ENCODE measurements around the gene MYL12A.

The MYL12A gene

GRCh38 chr18:3284501-3284900 is 36.9 kb downstream of the MYL12A start:
- DNase-seq, result no peak

- DNase-seq, result no peak
These were observed 38.6 kb downstream of the MYL12A start for GRCh38 chr18:3286159-3286558.

DNA sequence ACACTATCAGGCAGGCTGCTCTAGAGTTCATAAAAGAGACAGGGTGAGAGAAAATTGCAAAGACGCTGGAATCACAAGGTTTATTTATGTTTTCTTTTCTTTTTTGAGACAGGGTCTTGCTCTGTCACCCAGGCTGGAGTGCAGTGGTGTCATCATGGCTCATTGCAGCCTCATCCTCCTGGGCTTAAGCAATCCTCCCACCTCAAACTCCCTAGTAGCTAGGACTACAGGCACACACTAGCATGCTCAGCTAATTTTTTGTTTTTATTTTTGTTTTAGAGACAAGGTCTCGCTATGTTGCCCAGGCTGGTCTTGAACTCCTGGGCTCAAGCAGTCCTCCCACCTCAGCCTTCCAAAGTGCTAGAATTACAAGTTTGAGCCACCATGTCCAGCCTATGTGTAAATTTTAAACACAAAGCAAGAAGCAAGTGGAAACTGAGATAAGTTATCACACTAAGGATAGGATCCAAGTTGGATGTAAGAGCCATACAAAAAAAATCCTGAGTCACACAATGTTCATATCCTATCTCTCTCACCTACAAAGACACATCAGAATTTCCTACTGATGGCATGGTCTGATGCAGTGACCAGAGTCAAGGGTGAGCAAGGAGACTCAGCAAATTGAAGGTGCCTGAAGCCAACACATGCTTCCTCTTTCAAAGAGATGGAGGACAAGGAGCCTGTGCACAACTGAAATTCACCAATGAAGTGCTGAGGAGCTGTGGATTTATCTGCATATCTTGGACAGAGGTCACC is 45.8 kb downstream of the MYL12A start:
- DNase-seq, result no peak

- no peak for DNase-seq
These were observed 47.0 kb downstream of the MYL12A start for GRCh38 chr18:3294435-3295080.

DNA sequence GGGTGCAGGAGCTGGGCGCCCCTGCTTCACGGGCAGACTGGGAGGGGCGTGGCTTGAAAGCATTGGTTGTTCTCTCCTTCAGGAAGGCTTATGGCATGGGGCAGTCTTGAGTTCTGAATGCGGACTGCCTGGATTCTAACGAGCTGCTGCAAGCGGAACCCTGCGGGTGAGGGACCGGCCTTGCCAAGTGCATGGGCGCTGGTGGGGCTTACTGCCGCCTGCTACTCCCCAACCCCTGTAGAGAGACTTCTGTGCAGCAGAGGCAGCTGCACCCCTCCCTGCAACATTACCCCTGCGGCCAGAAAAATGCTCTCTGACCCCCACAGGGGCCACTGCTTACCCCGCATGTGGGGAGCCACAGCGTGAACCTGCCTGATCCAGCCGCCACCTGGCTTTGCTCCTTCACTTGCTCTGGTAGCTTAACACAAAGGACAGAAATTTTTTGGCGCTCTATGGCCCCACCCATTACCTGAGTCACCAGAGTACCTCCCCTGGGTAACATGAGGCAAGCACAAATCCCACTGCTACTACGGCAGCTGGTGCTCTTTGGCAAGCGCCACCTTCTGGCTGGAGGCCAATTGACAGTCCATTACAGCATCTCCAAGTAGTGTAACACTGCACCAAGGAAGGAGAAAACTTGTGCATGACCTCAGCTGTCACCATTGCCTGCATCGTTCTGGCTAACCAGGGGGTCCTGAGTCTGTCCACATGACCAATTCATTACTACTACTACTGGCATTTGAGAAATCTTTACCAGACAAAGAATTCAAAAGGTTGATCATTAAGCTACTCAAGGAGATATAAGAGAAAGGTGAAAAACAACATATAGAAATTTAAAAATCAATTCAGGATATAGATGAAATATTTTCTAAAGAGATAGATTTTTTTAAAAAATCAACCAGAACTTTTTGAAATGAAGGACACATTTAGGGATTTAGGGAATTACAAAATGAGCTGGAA is 49.7 kb downstream of the MYL12A start:
- DNase-seq, result no peak

- DNase-seq, result no peak
These were observed 57.2 kb downstream of the MYL12A start for GRCh38 chr18:3304832-3305231.

DNA sequence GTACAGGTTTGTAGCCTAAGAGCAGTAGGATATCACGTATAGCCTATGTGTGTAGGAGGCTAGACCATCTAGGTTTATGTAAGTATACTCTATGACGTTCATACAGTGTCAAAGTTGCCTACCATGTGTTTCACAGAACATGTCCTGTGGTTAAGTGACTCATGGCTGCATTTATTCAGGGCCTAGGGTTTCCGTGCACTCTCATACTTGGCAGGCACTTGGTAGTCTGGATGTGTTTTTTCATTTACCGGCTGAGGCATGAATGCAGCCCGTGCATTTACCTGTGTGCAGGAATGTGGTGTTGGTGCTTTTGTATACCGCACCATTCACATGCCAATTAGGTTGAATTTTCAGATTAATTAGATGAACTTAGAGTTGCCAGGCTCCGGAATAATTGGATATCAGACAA is 57.8 kb downstream of the MYL12A start:
- DNase-seq, result no peak

All from cerebellar nuclear complex (tissue), 1 donor.